BJ (cell line): Measurements from ENCODE around the gene GNAI1. TPM values are rescaled to one million over a fixed set of nuclear protein-coding genes. Genes with fewer than 3 reads are reported as not detected.

ENCODE experiments used
- CTCF ChIA-PET: fragments of 350-600 bp; formaldehyde crosslinking; extraction: SDS; loops from one replicate; lab custom pipeline; 2021; ENCODE audit warnings: antibody characterized with exemption, inconsistent platforms; lab: Yijun Ruan, JAX
- POLR2A ChIA-PET: fragments of 300-600 bp; sonication (Branson Sonifier 250); formaldehyde crosslinking; extraction: SDS; loops from one replicate; lab custom pipeline; 2021; ENCODE audit warnings: antibody characterized with exemption; lab: Charles Lee
- DNase-seq: peaks from one replicate; pipeline ENCODE4 v3.0.0-alpha.2; 2011; ENCODE audit warnings: low read depth
- H3K27me3 ChIP-seq: 2 replicates; pipeline ENCODE4 v1.6.0; 2011; ENCODE audit warnings: low read length; ENCODE audit not compliant: control insufficient read depth, insufficient read depth
- H3K36me3 ChIP-seq: 2 replicates; pipeline ENCODE4 v1.5.1; 2011; ENCODE audit warnings: low read length; ENCODE audit not compliant: control insufficient read depth, insufficient read depth
- H3K4me3 ChIP-seq: 2 replicates; pipeline ENCODE4 v1.5.1; 2011; ENCODE audit warnings: low read depth, mild to moderate bottlenecking, control low read depth, low read length
- polyA plus RNA-seq: library from polyadenylated mRNA; depleted of rRNA; stranded (reverse); fragments of >200 nt; gene quantifications from 2 replicates; pipeline ENCODE4 v1.2.3, GENCODE V29; 2011
- TF ChIP-seq, protein P1 (sequence below): IDR thresholded peaks from 2 replicates; pipeline ENCODE4 v1.5.1; 2011; ENCODE audit warnings: low read depth, mild to moderate bottlenecking, control low read depth, inconsistent platforms, low read length, moderate library complexity; ENCODE audit not compliant: insufficient read depth

Gene GNAI1
- polyA plus RNA-seq, 1 experiment, result 19.4 TPM

- ChIA-PET CTCF (interaction anchor here (1.8 kb wide), 1 partner anchor 16 kb away, joined by 6 read pairs; no protein-coding TSS in a partner anchor), POLR2A (interaction anchor here (0.7 to 1.0 kb wide), 2 partner anchors 12 to 13 kb away, joined by 3 read pairs; partner anchors contain the start of gene GNAI1)
- Histone ChIP-seq H3K27me3 (no peaks in the 10 kb centered on the region), H3K4me3 (no peak overlapping the region), H3K36me3 (no peaks in the 10 kb centered on the region)
- peak; percentile 93 for DNase-seq
- TF ChIP-seq, protein P1, sequence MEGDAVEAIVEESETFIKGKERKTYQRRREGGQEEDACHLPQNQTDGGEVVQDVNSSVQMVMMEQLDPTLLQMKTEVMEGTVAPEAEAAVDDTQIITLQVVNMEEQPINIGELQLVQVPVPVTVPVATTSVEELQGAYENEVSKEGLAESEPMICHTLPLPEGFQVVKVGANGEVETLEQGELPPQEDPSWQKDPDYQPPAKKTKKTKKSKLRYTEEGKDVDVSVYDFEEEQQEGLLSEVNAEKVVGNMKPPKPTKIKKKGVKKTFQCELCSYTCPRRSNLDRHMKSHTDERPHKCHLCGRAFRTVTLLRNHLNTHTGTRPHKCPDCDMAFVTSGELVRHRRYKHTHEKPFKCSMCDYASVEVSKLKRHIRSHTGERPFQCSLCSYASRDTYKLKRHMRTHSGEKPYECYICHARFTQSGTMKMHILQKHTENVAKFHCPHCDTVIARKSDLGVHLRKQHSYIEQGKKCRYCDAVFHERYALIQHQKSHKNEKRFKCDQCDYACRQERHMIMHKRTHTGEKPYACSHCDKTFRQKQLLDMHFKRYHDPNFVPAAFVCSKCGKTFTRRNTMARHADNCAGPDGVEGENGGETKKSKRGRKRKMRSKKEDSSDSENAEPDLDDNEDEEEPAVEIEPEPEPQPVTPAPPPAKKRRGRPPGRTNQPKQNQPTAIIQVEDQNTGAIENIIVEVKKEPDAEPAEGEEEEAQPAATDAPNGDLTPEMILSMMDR, result no peak
These were observed 13.1 kb downstream of the GNAI1 start for GRCh38 chr7:80147543-80148391.

DNA sequence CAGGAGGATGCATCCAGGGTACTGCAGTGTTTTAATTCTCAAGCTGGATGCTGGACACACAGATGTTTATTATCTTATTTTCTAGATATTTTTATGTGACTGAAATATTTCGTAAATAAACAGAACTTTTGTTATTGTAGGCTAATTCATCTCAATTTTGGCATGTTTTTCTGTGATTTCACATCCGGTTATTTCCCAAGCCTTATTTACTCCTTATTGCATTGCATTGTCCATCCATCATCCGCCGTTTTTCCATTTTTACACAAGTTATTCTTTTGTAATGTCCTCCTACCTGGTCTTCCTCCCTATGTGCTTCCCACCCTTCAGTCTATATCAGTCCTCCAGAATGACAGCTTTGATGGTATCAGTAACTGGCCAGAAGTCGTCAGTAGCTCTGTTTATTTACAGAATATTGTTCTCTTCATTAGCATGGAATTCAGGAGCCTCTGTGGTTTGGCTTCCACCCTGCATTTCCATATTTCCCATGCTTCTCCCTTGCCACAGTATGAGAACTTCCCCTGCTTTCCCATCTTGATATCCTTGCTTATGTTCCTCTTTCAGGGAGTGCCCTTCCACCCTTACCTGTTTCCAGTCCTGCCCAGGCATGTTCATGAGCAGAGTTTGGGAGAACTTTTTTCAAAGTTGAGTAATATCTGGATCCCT, 16.1 kb downstream of the GNAI1 start:
- TF ChIP-seq, protein P1, result no peak
- ChIA-PET POLR2A (no interaction called here), CTCF (interaction anchor here (0.9 to 1.3 kb wide), 3 partner anchors 17 to 251 kb away, joined by 3 to 6 read pairs (median 4); no protein-coding TSS in a partner anchor)
- no peak for DNase-seq
- H3K4me3 ChIP-seq, result no peak overlapping the region
- H3K36me3 ChIP-seq, result no peaks in the 10 kb centered on the region
- no peaks in the 10 kb centered on the region for H3K27me3 ChIP-seq

- DNase-seq, result peak; percentile 61
- POLR2A ChIA-PET, result interaction anchor here (0.6 kb wide), 1 partner anchor 241 kb away, joined by 3 read pairs; no protein-coding TSS in a partner anchor
- H3K36me3 ChIP-seq, result no peaks in the 10 kb centered on the region
- no peaks in the 10 kb centered on the region for H3K27me3 ChIP-seq
- H3K4me3 ChIP-seq, result no peak overlapping the region
- CTCF ChIA-PET, result interaction anchor here (0.9 to 1.3 kb wide), 3 partner anchors 17 to 250 kb away, joined by 3 to 6 read pairs (median 4); no protein-coding TSS in a partner anchor
- TF ChIP-seq, protein P1, result 0 out of 2 replicates have a peak, but pooled peaks have one; percentile 5
These were observed 16.6 kb downstream of the GNAI1 start for GRCh38 chr7:80151274-80151665.

DNA sequence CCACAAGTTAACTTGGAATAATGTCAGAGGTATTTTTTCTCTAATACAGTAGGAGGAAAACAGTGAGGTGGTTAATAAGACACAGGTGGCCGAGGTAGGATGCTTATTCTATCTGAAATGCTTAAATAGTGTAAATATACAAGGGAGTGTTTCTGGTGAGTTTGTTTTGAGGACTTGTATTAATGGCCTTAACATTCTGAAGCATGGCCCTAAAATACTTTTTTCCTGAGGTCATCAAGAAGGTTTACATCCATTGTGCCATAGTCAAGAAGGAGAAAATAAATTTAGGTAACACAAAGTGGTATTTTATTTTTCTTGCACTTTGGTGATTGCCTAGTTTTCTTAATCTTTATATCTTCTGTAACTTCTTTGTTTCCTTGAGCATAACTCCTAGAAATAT, 18.8 kb downstream of the GNAI1 start:
- Histone ChIP-seq H3K4me3 (no peak overlapping the region), H3K27me3 (no peaks in the 10 kb centered on the region), H3K36me3 (no peaks in the 10 kb centered on the region)
- ChIA-PET CTCF (no interaction called here), POLR2A (no interaction called here)
- TF ChIP-seq, protein P1, result no peak
- DNase-seq, result no peak
